Neuronal stem cell (in vitro differentiated cells): ENCODE results near the gene FHDC1.

ENCODE experiments used
- DNase-seq: peaks from one replicate; pipeline ENCODE4 v3.0.0-alpha.2; 2013; ENCODE audit warnings: low spot score
- H2AFZ ChIP-seq: one replicate; pipeline ENCODE4 v1.6.1; 2013; ENCODE audit warnings: mild to moderate bottlenecking, low read length, inconsistent platforms
- H2AK5ac ChIP-seq: 2 replicates; pipeline ENCODE4 v1.6.1; 2013; ENCODE audit warnings: low read depth, mild to moderate bottlenecking, inconsistent platforms, low read length, moderate library complexity, mixed read lengths
- H2BK120ac ChIP-seq: 2 replicates; pipeline ENCODE4 v1.6.1; 2013; ENCODE audit warnings: low read depth, mild to moderate bottlenecking, inconsistent platforms, low read length, moderate library complexity, mixed read lengths
- H2BK12ac ChIP-seq: one replicate; pipeline ENCODE4 v1.6.1; 2013; ENCODE audit warnings: low read length, inconsistent platforms
- H2BK15ac ChIP-seq: 2 replicates; pipeline ENCODE4 v1.6.1; 2013; ENCODE audit warnings: mild to moderate bottlenecking, low read length, inconsistent platforms, mixed read lengths
- H2BK5ac ChIP-seq: one replicate; pipeline ENCODE4 v1.6.1; 2013; ENCODE audit warnings: inconsistent platforms, mild to moderate bottlenecking, low read length, moderate library complexity
- H3K14ac ChIP-seq: one replicate; pipeline ENCODE4 v1.6.1; 2013; ENCODE audit warnings: low read length, inconsistent platforms
- H3K18ac ChIP-seq: 2 replicates; pipeline ENCODE4 v1.6.1; 2013; ENCODE audit warnings: low read length, inconsistent platforms
- H3K23ac ChIP-seq: 2 replicates; pipeline ENCODE4 v1.6.1; 2013; ENCODE audit warnings: low read depth, mild to moderate bottlenecking, mixed read lengths, low read length, inconsistent platforms; ENCODE audit not compliant: poor library complexity
- H3K27ac ChIP-seq: replicated peaks from 3 replicates; pipeline ENCODE4 v1.5.1; 2013; ENCODE audit warnings: low read length, inconsistent platforms
- H3K27me3 ChIP-seq, 3 experiments: 2 replicates each; pipeline ENCODE4 v1.6.1; 2013; ENCODE audit warnings: low read length in 3 of 3, mild to moderate bottlenecking in 2 of 3, inconsistent platforms in 1 of 3, low read depth in 1 of 3, mixed read lengths in 1 of 3, moderate library complexity in 1 of 3; ENCODE audit not compliant: control insufficient read depth in 3 of 3, insufficient read depth in 3 of 3
- H3K36me3 ChIP-seq, 2 donors: replicated peaks in 1 of 2; 2 replicates each; pipeline ENCODE4 v1.6.1; 2013; ENCODE audit warnings: low read length in 2 of 2; ENCODE audit not compliant: control insufficient read depth in 2 of 2, insufficient read depth in 2 of 2
- H3K4ac ChIP-seq: 2 replicates; pipeline ENCODE4 v1.6.1; 2013; ENCODE audit warnings: inconsistent platforms, mild to moderate bottlenecking, low read length, moderate library complexity
- H3K4me1 ChIP-seq, 2 donors: 1 replicate in 1 of 2; 2 replicates in 1 of 2; pipeline ENCODE4 v1.6.1; 2013; ENCODE audit warnings: low read length in 2 of 2, low read depth in 1 of 2; ENCODE audit not compliant: control insufficient read depth in 2 of 2, insufficient read depth in 1 of 2
- H3K4me2 ChIP-seq: one replicate; pipeline ENCODE4 v1.6.1; 2013; ENCODE audit warnings: mild to moderate bottlenecking, low read length, inconsistent platforms; ENCODE audit not compliant: insufficient read depth, poor library complexity, severe bottlenecking
- H3K4me3 ChIP-seq, 2 donors: 2 replicates each; pipeline ENCODE4 v1.5.1; 2013; ENCODE audit warnings: low read length in 2 of 2, mild to moderate bottlenecking in 2 of 2, inconsistent platforms in 1 of 2, moderate library complexity in 1 of 2
- H3K79me1 ChIP-seq: one replicate; pipeline ENCODE4 v1.6.1; 2013; ENCODE audit warnings: low read depth, mild to moderate bottlenecking, inconsistent platforms, low read length, moderate library complexity
- H3K9ac ChIP-seq: one replicate; pipeline ENCODE4 v1.6.1; 2013; ENCODE audit warnings: mild to moderate bottlenecking, low read depth, low read length, inconsistent platforms; ENCODE audit not compliant: poor library complexity
- H3K9me3 ChIP-seq, 2 donors: replicated peaks in 1 of 2; 2 replicates each; pipeline versions ENCODE3 to v1.6.1; 2013; ENCODE audit warnings: low read length in 2 of 2, mild to moderate bottlenecking in 2 of 2, inconsistent platforms in 1 of 2, low read depth in 1 of 2, mixed read lengths in 1 of 2, moderate library complexity in 1 of 2; ENCODE audit not compliant: control insufficient read depth in 2 of 2, insufficient read depth in 1 of 2
- H4K8ac ChIP-seq: one replicate; pipeline ENCODE4 v1.6.1; 2013; ENCODE audit warnings: low read depth, mild to moderate bottlenecking, inconsistent platforms, low read length, moderate library complexity
- H4K91ac ChIP-seq: one replicate; pipeline ENCODE4 v1.6.1; 2013; ENCODE audit warnings: low read length, low read depth, mild to moderate bottlenecking, inconsistent platforms; ENCODE audit not compliant: poor library complexity
- WGBS, 2 donors: extraction: QIAGEN DNeasy Blood & Tissue Kit; methylation state at CpG; one replicate each; pipeline ENCODE4 v1.1.7; 2013; ENCODE audit warnings: missing lambda C conversion rate in 2 of 2, mixed read lengths in 1 of 2; ENCODE audit not compliant: insufficient read length in 2 of 2, insufficient replicate concordance in 1 of 2; ENCODE audit errors: extremely low coverage in 2 of 2; 5-methylcytosine and 5-hydroxymethylcytosine counted together

The FHDC1 gene

GRCh38 chr4:152956147-152956546, 20.0 kb downstream of the FHDC1 start:
- Histone ChIP-seq H3K79me1 (no peaks in the 10 kb centered on the region), H3K4me1 (peaks cover 6 to 22% of the 10 kb centered on the region in 2 donors), H4K8ac (no peak overlapping the region), H2BK5ac (no peak overlapping the region), H3K9ac (no peak overlapping the region), H3K4me2 (no peak overlapping the region), H3K18ac (no peak overlapping the region), H2BK120ac (no peak overlapping the region), H2AK5ac (no peak overlapping the region), H3K9me3 (no peaks in the 10 kb centered on the region), H3K23ac (no peak overlapping the region), H3K36me3 (no peaks in the 10 kb centered on the region), H3K4me3 (no peak overlapping the region), H2AFZ (no peak overlapping the region), H3K4ac (no peak overlapping the region), H2BK15ac (no peak overlapping the region), H3K14ac (no peak overlapping the region), H4K91ac (no peak overlapping the region), H3K27ac (no peak overlapping the region), H2BK12ac (no peak overlapping the region), H3K27me3 (no peaks in the 10 kb centered on the region)
- no peak for DNase-seq
- no CpG with 5 or more reads among the region's 2 CpGs for WGBS, 2 donors

GRCh38 chr4:152956650-152957436, 20.7 kb downstream of the FHDC1 start:
- no peak overlapping the region for H2AK5ac ChIP-seq
- no peak overlapping the region for H2BK5ac ChIP-seq
- H2AFZ ChIP-seq, result peak overlapping the region; percentile 18
- no peak overlapping the region for H2BK15ac ChIP-seq
- no peak overlapping the region for H4K91ac ChIP-seq
- H3K9ac ChIP-seq, result no peak overlapping the region
- DNase-seq, result no peak
- no peak overlapping the region for H3K14ac ChIP-seq
- H3K18ac ChIP-seq, result no peak overlapping the region
- H3K23ac ChIP-seq, result no peak overlapping the region
- no peak overlapping the region for H3K4me2 ChIP-seq
- no peak overlapping the region for H2BK12ac ChIP-seq
- H3K9me3 ChIP-seq, result no peaks in the 10 kb centered on the region
- H2BK120ac ChIP-seq, result no peak overlapping the region
- no peak overlapping the region for H4K8ac ChIP-seq
- no CpG with 5 or more reads among the region's 12 CpGs for WGBS, 2 donors
- no peaks in the 10 kb centered on the region for H3K79me1 ChIP-seq
- H3K36me3 ChIP-seq, result no peaks in the 10 kb centered on the region
- H3K27ac ChIP-seq, result no peak overlapping the region
- H3K27me3 ChIP-seq, result no peaks in the 10 kb centered on the region
- peak overlapping the region in 1 of 2 donors; percentile 36 for H3K4me3 ChIP-seq
- peaks cover 6 to 19% of the 10 kb centered on the region in 2 donors for H3K4me1 ChIP-seq
- H3K4ac ChIP-seq, result no peak overlapping the region

GRCh38 chr4:152957437-152958171, 21.5 kb downstream of the FHDC1 start:
- DNase-seq, result no peak

GRCh38 chr4:152959080-152959479, 23.0 kb downstream of the FHDC1 start:
- Histone ChIP-seq H2BK120ac (no peak overlapping the region), H3K79me1 (no peaks in the 10 kb centered on the region), H3K27me3 (no peaks in the 10 kb centered on the region), H2AFZ (no peak overlapping the region), H3K4me3 (no peak overlapping the region), H2BK12ac (no peak overlapping the region), H3K9ac (no peak overlapping the region), H3K27ac (no peak overlapping the region), H4K8ac (no peak overlapping the region), H3K14ac (no peak overlapping the region), H3K18ac (no peak overlapping the region), H2BK5ac (no peak overlapping the region), H3K9me3 (no peaks in the 10 kb centered on the region), H2AK5ac (no peak overlapping the region), H3K23ac (no peak overlapping the region), H3K36me3 (peaks cover 0 to 1% of the 10 kb centered on the region in 2 donors), H3K4me2 (no peak overlapping the region), H2BK15ac (no peak overlapping the region), H3K4me1 (peaks cover 9 to 17% of the 10 kb centered on the region in 2 donors), H4K91ac (no peak overlapping the region), H3K4ac (no peak overlapping the region)
- DNase-seq, result no peak
- no CpG with 5 or more reads among the region's 2 CpGs for WGBS, 2 donors

More at GRCh38 chr4:152957437-152958171, 21.5 kb downstream of the FHDC1 start:
- peak overlapping the region in 1 of 2 donors; percentile 36 for H3K4me3 ChIP-seq
- WGBS, 2 donors, result no CpG with 5 or more reads among the region's 11 CpGs
- no peak overlapping the region for H2BK12ac ChIP-seq
- H3K9me3 ChIP-seq, result no peaks in the 10 kb centered on the region
- no peak overlapping the region for H2AK5ac ChIP-seq
- no peak overlapping the region for H3K9ac ChIP-seq
- H4K8ac ChIP-seq, result no peak overlapping the region
- H3K27ac ChIP-seq, result no peak overlapping the region
- H3K4me2 ChIP-seq, result no peak overlapping the region
- H3K4ac ChIP-seq, result no peak overlapping the region
- H3K14ac ChIP-seq, result no peak overlapping the region
- H3K4me1 ChIP-seq, result peaks cover 6 to 17% of the 10 kb centered on the region in 2 donors
- H3K23ac ChIP-seq, result no peak overlapping the region
- no peak overlapping the region for H2BK5ac ChIP-seq
- H2AFZ ChIP-seq, result peak overlapping the region; percentile 50
- no peaks in the 10 kb centered on the region for H3K27me3 ChIP-seq
- H3K79me1 ChIP-seq, result no peaks in the 10 kb centered on the region
- no peak overlapping the region for H3K18ac ChIP-seq
- no peak overlapping the region for H2BK15ac ChIP-seq
- H4K91ac ChIP-seq, result no peak overlapping the region
- H3K36me3 ChIP-seq, result peaks cover 0 to under 1% of the 10 kb centered on the region in 2 donors
- H2BK120ac ChIP-seq, result no peak overlapping the region
